Omental fat pad (tissue), 4 donors: ENCODE results near the gene LURAP1L. TPM values are rescaled to one million over a fixed set of nuclear protein-coding genes. Genes with fewer than 3 reads are reported as not detected.

Experiments
- ATAC-seq: fragments of 150-250 bp; one replicate; pipeline ENCODE4 v1.9.1; 2016; ENCODE audit warnings: mild to moderate bottlenecking, moderate library complexity; ENCODE audit not compliant: low FRiP score
- DNase-seq: peaks from one replicate; pipeline ENCODE4 v3.0.0-alpha.2; 2019; ENCODE audit warnings: low spot score
- CTCF ChIP-seq, 3 donors: fragments of 450-650 bp; IDR thresholded peaks; one replicate each; pipeline ENCODE4 v1.5.1; 2016 to 2017; ENCODE audit warnings: antibody characterized with exemption in 3 of 3, mild to moderate bottlenecking in 3 of 3, moderate library complexity in 2 of 3
- total RNA-seq, 4 donors: library from RNA; depleted of rRNA; stranded (reverse); fragments of >200 nt; gene quantifications; one replicate each; pipeline ENCODE4 v1.1.0, GENCODE V29; 2016

Gene LURAP1L
- total RNA-seq, 4 donors from 2014 or later, result 7.6 to 23.3 (median 12.5) TPM

DNA sequence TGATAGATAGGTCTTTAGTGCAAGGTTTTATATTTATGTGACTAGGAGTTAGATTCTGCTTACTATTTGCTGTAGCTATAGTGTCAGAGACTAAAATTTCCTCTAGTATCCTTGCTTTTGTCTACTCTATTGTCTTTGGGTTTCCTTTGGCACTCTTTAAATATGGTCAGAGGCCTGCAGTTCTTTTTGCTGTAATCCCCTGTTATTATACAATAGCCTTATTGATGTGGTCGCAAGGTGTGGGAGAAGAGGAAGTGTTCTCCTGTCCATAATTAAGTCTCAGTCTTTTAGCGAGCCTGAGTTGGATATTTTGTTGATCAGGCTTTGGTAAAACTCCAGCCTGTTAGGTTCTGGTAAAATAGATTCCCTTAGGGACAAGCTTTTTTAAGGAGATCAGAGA is 34.9 kb downstream of the LURAP1L start:
- ATAC-seq (no peak), DNase-seq (no peak)
- no peak for TF ChIP-seq CTCF (IDR thresholded peaks at IDR 0.05)

DNA sequence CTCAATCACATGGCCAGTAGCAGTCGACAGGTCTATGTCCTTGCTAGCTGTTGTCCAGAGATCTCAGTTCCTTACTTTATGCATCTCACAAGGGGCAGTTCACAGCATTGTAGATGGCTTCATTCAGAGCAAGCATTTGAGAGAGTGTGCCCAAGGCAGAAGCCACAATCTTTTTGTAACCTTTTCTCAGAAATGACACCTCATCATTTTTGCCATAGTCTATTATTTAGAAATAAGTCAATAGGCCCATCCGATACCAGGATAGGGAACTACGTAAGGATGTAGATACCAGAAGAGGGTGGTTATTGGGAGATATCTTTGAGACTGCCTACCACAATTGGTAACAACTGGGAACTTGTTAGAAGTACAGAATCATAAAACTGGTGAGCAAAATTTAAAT is 37.1 kb downstream of the LURAP1L start:
- no peak for ATAC-seq
- no peak for TF ChIP-seq CTCF (IDR thresholded peaks at IDR 0.05)
- DNase-seq, result no peak

DNA sequence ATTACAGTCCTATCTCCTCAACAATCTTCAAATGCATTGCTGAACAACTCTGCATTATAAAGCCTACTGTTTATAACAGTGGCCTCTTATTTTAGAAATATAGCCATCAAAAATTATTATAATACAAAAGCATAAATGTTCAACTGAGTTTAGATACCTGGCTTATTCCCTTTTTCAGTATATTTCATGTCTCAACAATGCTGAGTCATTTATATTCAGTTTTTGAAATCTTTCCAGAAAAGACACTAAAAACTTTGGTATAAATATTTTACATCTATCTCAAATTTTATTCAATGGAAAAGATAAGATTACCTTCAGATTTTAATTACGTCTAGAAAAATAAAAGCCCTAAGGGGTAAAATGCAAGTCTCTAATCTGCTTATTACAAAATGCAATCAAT is 37.9 kb downstream of the LURAP1L start:
- no peak for DNase-seq
- no peak for ATAC-seq
- TF ChIP-seq CTCF (IDR thresholded peaks at IDR 0.05), result no peak

DNA sequence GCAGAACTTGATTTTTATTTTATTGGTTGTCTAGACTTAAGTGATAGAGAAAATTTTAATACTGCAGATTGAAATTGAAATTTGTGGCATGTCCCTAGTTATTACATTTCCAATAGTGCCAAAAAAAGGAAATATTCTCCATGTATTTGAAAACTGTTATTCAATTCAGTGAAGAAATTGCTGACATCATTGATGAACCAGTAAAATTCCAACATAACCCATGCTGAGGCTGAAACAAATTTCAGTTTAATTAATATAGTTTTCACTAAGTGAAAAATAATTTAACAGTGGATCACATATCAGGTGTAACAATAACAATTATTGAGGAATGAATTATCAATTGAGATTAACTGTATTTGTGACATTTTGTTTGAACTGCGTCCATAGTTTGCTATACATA is 38.7 kb downstream of the LURAP1L start:
- no peak for TF ChIP-seq CTCF (IDR thresholded peaks at IDR 0.05)
- ATAC-seq (no peak), DNase-seq (no peak)

- no peak for TF ChIP-seq CTCF (IDR thresholded peaks at IDR 0.05)
- ATAC-seq (peak; percentile 96), DNase-seq (no peak)
Measured at GRCh38 chr9:12813960-12814876, 39.4 kb downstream of the LURAP1L start.

GRCh38 chr9:12814877-12815237 is 40.0 kb downstream of the LURAP1L start:
- DNase-seq (no peak), ATAC-seq (no peak)
- no peak for TF ChIP-seq CTCF (IDR thresholded peaks at IDR 0.05)

GRCh38 chr9:12815888-12816287 is 41.1 kb downstream of the LURAP1L start:
- no peak for ATAC-seq
- TF ChIP-seq CTCF (IDR thresholded peaks at IDR 0.05), result no peak
- no peak for DNase-seq
